EH (cell line): ENCODE measurements around the gene PYCR2.
"Not testable (repeated sequence)": the region's sequence is repeated elsewhere in the genome, so short reads cannot be mapped to it uniquely, and the experiment has no call there.

Source experiments
- DNase-seq: peaks from one replicate; pipeline ENCODE4 v3.0.0-alpha.2; 2015; ENCODE audit warnings: low read depth

PYCR2 gene

DNA sequence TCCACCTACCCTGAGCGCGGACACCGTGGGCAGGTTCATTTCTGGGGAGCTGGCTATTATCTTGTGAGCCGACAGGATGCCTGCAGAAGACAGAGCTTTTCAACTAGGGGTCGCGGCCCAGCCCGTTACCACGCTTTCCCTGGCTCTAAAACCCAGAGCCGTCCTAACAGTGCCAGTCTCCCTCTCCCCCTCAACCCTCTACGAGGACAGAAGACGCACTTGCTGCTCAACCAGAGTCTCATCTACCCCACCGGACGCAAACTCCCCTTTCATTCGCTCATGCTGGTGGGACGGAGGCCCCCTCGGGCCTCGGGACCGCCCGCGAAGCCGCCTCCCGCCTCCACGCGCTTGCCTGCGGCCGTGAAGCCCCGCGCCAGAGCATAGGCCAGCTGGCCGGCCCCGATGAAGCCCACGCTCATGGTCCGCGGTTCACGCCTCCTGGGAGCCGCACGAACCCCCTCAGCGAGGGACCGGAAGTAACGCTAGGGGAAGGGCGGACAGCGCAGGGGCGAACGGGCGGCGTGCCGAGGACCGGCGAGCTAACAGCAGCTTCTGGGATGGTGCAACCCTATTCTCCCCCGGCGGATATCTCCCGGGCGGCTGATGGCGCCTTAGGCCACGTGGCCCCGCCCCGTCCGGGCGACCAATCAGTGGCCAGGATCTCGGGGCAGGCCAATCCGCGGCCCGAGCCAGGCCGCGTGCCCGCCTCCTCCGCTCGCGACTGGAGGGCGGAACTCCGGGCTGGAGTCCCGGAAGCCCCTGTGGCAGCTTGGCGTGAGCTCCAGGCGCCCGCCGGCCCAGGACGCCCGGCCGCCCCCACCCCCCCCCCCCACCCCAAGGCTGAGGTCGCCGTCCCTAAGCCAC is at the start of gene PYCR2:
Gene PYCR2 (minus strand): TSS at position 559 of the 864 bp plus-strand sequence. CDS start 140 bp downstream, at position 419.
- peak; percentile 97 for DNase-seq

GRCh38 chr1:225973158-225973557 is 49.1 kb upstream of the PYCR2 start:
- DNase-seq = no peak

DNA sequence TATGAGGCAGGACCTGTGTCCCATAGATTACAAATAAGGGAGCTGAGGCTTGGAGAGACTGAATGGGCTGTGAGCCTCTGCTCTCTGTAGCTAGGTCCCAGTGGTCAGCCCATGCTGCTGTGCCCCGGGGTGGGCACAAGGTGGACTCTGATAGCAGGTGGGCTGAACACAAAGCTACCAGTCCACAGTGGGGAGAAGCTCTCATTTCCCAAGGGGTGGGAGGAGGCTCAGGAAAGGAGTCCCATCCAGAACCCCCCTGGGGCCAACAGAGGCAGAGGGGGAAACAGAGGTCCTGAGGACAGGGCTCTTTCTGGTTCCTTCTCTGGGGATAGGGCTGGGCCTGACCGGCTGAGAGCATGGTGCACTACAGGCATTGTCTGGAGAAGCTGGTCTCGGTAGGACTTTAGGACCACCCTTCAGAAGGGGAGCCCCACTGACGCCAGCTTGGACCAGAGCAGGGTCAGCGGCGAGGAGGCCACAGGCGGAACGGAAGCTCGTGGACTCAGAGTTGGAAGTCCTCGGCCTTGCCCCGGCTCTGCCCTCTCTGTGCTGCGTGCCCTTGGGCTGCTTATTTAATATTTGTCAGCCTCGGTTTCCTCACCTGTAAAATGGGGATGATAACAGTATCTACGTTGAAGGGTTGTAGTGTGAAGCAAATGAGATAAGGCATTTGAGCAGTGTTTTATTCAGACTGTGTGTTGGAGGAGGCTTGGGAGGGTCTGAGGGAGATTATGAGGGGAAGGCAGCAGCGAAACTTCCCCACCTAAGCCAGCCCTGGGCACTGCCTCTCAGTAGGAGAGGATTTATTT is 48.5 kb upstream of the PYCR2 start:
- no peak for DNase-seq

DNA sequence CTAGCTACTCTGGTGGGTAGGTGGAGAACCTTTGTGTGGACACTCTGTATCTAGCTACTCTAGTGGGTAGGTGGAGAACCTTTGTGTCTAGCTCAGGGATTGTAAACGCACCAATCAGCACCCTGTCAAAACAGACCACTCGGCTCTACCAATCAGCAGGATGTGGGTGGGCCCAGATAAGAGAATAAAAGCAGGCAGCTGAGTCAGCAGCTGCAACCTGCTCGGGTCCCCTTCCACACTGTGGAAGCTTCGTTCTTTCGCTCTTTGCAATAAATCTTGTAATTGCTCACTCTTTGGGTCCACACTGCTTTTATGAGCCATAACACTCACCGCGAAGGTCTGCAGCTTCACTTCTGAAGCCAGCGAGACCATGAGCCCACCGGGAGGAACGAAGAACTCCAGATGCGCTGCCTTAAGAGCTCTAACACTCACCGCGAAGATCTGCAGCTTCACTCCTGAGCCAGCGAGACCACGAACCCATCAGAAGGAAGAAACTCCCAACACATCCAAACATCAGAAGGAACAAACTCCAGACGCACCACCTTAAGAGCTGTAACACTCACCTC is 46.6 kb upstream of the PYCR2 start:
- not testable (repeated sequence) for DNase-seq

GRCh38 chr1:225969751-225970150 is 45.7 kb upstream of the PYCR2 start:
- DNase-seq = not testable (repeated sequence)

DNA sequence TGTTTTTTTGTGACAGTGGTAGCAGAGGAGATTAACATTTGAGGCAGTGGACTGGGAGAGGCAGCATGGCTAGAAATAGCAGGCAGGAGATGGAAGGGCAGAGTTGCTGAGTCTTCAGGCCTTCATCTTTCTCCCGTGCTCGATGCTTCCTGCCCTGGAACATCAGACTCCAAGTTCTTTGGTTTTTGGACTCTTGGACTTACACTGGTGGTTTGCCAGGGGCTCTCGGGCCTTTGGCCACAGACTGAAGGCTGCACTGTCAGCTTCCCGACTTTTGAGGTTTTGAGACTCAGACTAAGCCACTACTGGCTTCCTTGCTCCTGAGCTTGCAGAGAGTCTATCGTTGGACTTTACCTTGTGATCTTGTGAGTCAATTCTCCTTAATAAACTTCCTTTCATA is 41.2 kb upstream of the PYCR2 start:
- no peak for DNase-seq

DNA sequence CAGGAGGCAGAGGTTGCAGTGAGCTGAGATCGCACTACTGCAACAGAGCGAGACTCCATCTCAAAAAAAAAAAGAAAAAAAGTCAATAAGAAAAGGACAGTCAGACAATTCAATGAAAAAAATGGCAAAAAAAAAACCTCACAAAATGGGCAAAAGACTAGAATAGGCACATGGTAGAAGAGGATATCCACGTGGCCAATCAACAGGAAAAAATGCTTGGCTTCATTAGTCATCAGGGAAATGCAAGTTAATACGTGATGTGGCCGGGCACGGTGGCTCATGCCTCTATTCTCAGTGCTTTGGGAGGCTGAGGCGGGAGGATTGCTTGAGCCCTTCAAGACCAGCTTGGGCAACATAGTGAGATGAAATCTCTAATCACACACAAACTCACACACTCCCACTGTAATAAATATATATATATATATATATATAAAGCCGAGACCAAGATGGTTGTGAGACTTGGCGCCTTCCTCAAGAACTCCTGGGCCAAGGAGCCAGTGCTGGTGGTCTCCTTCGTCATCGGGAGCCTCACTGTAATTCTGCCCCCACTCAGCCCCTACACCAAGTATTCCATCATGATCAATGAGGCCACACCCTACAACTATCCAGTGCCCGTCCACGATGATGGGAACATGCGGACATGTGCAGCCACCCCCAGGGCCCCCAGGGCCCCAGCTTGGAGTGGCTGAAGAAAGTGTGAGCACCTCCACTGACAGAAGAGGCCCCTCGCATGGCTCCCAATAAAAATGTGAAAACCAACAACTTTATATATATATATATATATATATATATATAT is 39.9 kb upstream of the PYCR2 start:
- DNase-seq = peak; percentile 20

- no peak for DNase-seq
Observed at GRCh38 chr1:225962440-225962975, 38.5 kb upstream of the PYCR2 start.

DNA sequence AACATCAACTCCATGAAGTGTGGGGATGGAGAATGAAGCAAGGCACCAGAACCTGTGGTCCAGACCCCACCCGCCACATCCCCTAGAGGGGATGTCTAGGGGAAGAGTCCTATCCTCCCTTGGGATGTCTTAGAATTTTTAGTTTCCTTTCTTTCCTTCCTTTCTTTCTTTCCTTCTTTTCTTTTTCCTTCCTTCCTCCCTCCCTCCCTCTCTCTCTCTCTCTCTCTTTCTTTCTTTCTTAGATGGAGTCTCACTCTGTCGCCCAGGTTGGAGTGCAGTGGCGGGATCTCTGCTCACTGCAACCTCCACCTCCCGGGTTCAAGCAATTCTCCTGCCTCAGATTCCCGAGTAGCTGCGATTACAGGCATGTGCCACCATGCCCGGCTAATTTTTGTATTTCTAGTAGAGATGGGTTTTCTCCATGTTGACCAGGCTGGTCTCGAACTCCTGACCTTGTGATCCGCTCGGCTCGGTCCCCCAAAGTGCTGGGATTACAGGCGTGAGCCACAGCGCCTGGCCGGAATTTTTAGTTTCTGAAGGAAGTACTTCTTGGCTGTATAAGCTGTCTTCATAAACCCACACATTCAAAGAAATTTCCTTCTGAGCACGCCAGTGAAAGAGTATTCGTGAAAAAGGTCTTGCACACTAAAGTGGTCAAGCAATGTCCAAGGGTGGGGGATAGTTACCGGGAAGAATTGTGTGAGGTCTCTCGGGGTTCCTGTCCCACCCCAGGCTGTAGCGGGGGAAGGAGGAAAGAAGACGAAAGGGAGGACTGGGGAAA is 37.8 kb upstream of the PYCR2 start:
- DNase-seq = no peak

- DNase-seq = no peak
Observed at GRCh38 chr1:225958041-225958440, 34.0 kb upstream of the PYCR2 start.

- no peak for DNase-seq
Observed at GRCh38 chr1:225954753-225955152, 30.7 kb upstream of the PYCR2 start.

DNA sequence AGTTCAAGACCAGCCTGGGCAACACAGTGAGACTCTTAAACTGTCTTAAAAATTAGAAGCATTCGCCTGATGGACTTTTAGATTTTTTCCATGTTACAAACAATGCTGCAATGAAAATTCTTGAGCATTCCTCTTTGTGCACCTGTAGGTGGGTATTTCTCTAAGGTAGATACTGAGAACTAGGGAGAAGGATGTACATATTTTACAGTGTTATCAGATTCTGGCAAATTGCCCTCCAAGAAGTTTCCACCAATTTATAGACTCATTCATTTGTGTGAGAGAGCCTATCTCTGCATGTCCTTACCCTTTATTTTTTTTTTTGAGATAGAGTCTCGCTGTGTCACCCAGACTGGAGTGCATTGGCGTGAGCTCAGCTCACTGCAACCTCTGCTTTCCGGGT is 29.3 kb upstream of the PYCR2 start:
- DNase-seq = no peak

- no peak for DNase-seq
Observed at GRCh38 chr1:225950905-225951497, 27.0 kb upstream of the PYCR2 start.

DNA sequence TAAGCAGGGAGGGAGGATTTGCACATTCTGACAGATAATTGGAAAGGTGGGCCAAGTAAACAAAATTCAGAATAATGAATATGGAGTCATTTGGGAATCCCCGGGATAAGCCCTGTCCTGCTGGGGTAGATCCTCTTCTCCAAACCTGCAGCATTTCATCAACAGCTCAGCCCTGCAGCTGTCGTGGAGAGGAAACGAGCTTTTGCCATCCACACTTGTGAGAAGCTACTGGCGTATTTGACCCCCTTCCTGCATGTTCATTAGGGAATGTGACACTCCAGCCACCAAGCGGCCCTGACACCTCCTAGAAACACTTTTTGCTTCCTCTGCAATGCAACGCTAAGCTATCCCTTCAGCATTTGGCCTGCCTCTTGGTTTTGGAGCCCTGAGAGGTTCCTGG is 25.0 kb upstream of the PYCR2 start:
- no peak for DNase-seq

GRCh38 chr1:225946803-225947202 is 22.8 kb upstream of the PYCR2 start:
- no peak for DNase-seq

DNA sequence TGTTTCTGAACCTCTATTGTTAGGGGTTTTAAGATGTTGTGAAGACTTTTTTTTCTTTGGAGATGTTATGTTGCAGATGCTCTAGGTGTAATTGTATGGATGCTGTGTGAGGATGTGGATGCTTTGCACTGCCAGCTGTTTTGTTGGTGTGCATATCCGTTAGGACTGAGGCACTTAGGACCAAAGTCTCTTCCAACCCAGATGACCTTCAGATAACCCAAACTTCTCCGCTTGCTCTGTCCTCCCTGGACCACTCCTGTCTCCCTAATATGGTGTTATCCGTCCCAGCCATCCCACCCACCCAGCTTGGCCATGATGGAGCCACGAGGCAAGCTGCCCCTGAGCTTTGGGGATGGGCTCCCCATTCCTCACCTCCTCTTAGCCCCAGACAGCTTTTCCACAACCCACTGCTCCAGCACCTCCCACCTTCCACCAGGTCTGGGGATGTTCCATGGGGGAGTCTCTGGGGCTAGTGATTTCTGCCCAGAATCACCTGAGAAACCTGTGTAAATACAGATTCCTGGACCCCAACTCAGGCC is 22.1 kb upstream of the PYCR2 start:
- DNase-seq = no peak

GRCh38 chr1:225945564-225945963 is 21.5 kb upstream of the PYCR2 start:
- DNase-seq = no peak

DNA sequence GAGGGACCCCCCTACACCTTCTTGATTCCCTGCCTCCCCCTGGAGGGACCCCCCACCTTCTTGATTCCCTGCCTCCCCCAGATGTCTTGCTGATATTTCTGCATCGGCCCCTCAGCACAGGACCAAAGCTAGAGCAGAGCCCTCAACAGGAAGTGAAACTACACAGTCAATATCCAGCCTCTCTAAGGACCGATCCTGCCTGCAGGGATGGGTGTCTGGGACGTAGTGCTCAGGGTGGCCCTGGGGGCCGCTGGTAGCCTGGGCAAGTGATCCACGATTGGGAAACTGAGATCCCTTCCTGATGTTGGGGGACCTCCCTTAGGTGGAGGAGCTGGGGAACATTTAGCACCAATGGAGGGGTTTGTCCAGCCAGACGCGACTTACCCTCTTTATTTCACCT is 20.9 kb upstream of the PYCR2 start:
- DNase-seq = no peak

- no peak for DNase-seq
Observed at GRCh38 chr1:225944387-225944786, 20.3 kb upstream of the PYCR2 start.

GRCh38 chr1:225943582-225943981 is 19.5 kb upstream of the PYCR2 start:
- no peak for DNase-seq
